GM04503 (cell line): ENCODE results near the gene PI4KA.
"Not testable (repeated sequence)": the region's sequence is repeated elsewhere in the genome, so short reads cannot be mapped to it uniquely, and the experiment has no call there.

Experiments used
- DNase-seq: peaks from one replicate; pipeline ENCODE4 v3.0.0-alpha.2; 2012; ENCODE audit warnings: low read depth

PI4KA gene

GRCh38 chr22:20847318-20847822, 11.2 kb downstream of the PI4KA start:
- no peak for DNase-seq

GRCh38 chr22:20844055-20845037, 14.3 kb downstream of the PI4KA start:
- no peak for DNase-seq

GRCh38 chr22:20843501-20843900, 15.1 kb downstream of the PI4KA start:
- DNase-seq = no peak

- DNase-seq = no peak
These were observed 17.8 kb downstream of the PI4KA start for GRCh38 chr22:20840646-20841371.

GRCh38 chr22:20839837-20840645, 18.6 kb downstream of the PI4KA start:
- no peak for DNase-seq

GRCh38 chr22:20839354-20839753, 19.3 kb downstream of the PI4KA start:
- not testable (repeated sequence) for DNase-seq

- DNase-seq = no peak
These were observed 21.4 kb downstream of the PI4KA start for GRCh38 chr22:20836987-20837823.

GRCh38 chr22:20834725-20835124, 23.9 kb downstream of the PI4KA start:
- no peak for DNase-seq

- DNase-seq = no peak
These were observed 24.4 kb downstream of the PI4KA start for GRCh38 chr22:20834206-20834605.

GRCh38 chr22:20833225-20833665, 25.4 kb downstream of the PI4KA start:
- no peak for DNase-seq

GRCh38 chr22:20829491-20830134, 29.0 kb downstream of the PI4KA start:
- DNase-seq = no peak

- not testable (repeated sequence) for DNase-seq
These were observed 32.0 kb downstream of the PI4KA start for GRCh38 chr22:20826373-20827152.

GRCh38 chr22:20825624-20826023, 33.0 kb downstream of the PI4KA start:
- no peak for DNase-seq

GRCh38 chr22:20825216-20825615, 33.4 kb downstream of the PI4KA start:
- not testable (repeated sequence) for DNase-seq

GRCh38 chr22:20823264-20823663, 35.3 kb downstream of the PI4KA start:
- no peak for DNase-seq

GRCh38 chr22:20822240-20822639, 36.4 kb downstream of the PI4KA start:
- DNase-seq = no peak

- not testable (repeated sequence) for DNase-seq
These were observed 36.8 kb downstream of the PI4KA start for GRCh38 chr22:20821717-20822239.

GRCh38 chr22:20819471-20819870, 39.1 kb downstream of the PI4KA start:
- no peak for DNase-seq

GRCh38 chr22:20818471-20818870, 40.1 kb downstream of the PI4KA start:
- no peak for DNase-seq
